CD14-positive monocyte (primary cell): Measurements from ENCODE around the gene ATG13. TPM values are rescaled to one million over a fixed set of nuclear protein-coding genes. Genes with fewer than 3 reads are reported as not detected.

ENCODE experiments used
- DNase-seq, 3 donors: peaks; one replicate each; pipeline ENCODE4 v3.0.0-alpha.2; 2011 to 2022
- H2AFZ ChIP-seq: 2 replicates; pipeline ENCODE4 v1.6.0; 2012; ENCODE audit warnings: mild to moderate bottlenecking, low read depth, low read length, inconsistent platforms; ENCODE audit not compliant: insufficient read depth, poor library complexity, severe bottlenecking
- H3K27ac ChIP-seq, 2 donors: 1 replicate in 1 of 2; 2 replicates in 1 of 2; pipeline ENCODE4 v1.5.1; 2012 to 2013; ENCODE audit warnings: low read length in 2 of 2, control low read depth in 1 of 2, inconsistent platforms in 1 of 2, low read depth in 1 of 2, mild to moderate bottlenecking in 1 of 2
- H3K27me3 ChIP-seq, 2 donors: one replicate each; pipeline versions ENCODE4 v1.6.0 to v1.6.1; 2011 to 2013; ENCODE audit warnings: low read length in 2 of 2; ENCODE audit not compliant: control insufficient read depth in 2 of 2, insufficient read depth in 2 of 2
- H3K36me3 ChIP-seq, 2 donors: replicated peaks in 1 of 2; 1 replicate in 1 of 2; 2 replicates in 1 of 2; pipeline versions ENCODE4 v1.5.1 to v1.6.1; 2012 to 2013; ENCODE audit warnings: low read length in 2 of 2, control low read depth in 1 of 2, inconsistent platforms in 1 of 2, mild to moderate bottlenecking in 1 of 2; ENCODE audit not compliant: insufficient read depth in 2 of 2, control insufficient read depth in 1 of 2
- H3K4me1 ChIP-seq, 2 donors: 1 replicate in 1 of 2; 2 replicates in 1 of 2; pipeline versions ENCODE4 v1.5.1 to v1.6.1; 2012 to 2013; ENCODE audit warnings: low read length in 2 of 2, control low read depth in 1 of 2, inconsistent platforms in 1 of 2, mild to moderate bottlenecking in 1 of 2, moderate library complexity in 1 of 2; ENCODE audit not compliant: insufficient read depth in 2 of 2, control insufficient read depth in 1 of 2
- H3K4me2 ChIP-seq: replicated peaks from 2 replicates; pipeline ENCODE3; 2012; ENCODE audit warnings: low read length, moderate library complexity, mild to moderate bottlenecking; ENCODE audit not compliant: poor library complexity, severe bottlenecking; ENCODE audit errors: extremely low read depth
- H3K4me3 ChIP-seq, 3 experiments: fragments of 200-600 bp in 1 of 3; sonication (generic) in 1 of 3; replicated peaks in 1 of 3; 1 replicate in 2 of 3; 2 replicates in 1 of 3; pipeline ENCODE4 v1.5.1; 2011 to 2013; ENCODE audit warnings: low read length in 3 of 3, mild to moderate bottlenecking in 3 of 3, control low read depth in 2 of 3, low read depth in 2 of 3, inconsistent platforms in 1 of 3, moderate library complexity in 1 of 3
- H3K79me2 ChIP-seq: 2 replicates; pipeline ENCODE4 v1.6.0; 2012; ENCODE audit warnings: mild to moderate bottlenecking, control low read depth, inconsistent platforms, low read length, moderate library complexity; ENCODE audit not compliant: insufficient read depth
- H3K9ac ChIP-seq: 2 replicates; pipeline ENCODE4 v1.6.0; 2017; ENCODE audit warnings: low read length, mild to moderate bottlenecking; ENCODE audit not compliant: insufficient read depth, poor library complexity, severe bottlenecking
- H3K9me3 ChIP-seq, 2 donors: replicated peaks in 1 of 2; 1 replicate in 1 of 2; 2 replicates in 1 of 2; pipeline versions ENCODE4 v1.5.1 to v1.6.1; 2012 to 2013; ENCODE audit warnings: low read length in 2 of 2, control low read depth in 1 of 2; ENCODE audit not compliant: control insufficient read depth in 1 of 2, insufficient read depth in 1 of 2
- H4K20me1 ChIP-seq: 2 replicates; pipeline ENCODE4 v1.6.0; 2012; ENCODE audit warnings: mild to moderate bottlenecking, low read length, control low read depth, moderate library complexity; ENCODE audit not compliant: insufficient read depth
- H3K27ac Mint-ChIP-seq, 7 donors: one replicate each; pipeline ENCODE4 v1.8.0; 2020; ENCODE audit warnings: mild to moderate bottlenecking in 7 of 7, mixed read lengths in 7 of 7, moderate library complexity in 6 of 7, inconsistent platforms in 2 of 7
- H3K27me3 Mint-ChIP-seq, 3 donors: one replicate each; pipeline ENCODE4 v1.8.0; 2021 to 2022; ENCODE audit warnings: low read depth in 3 of 3, mild to moderate bottlenecking in 3 of 3, mixed read lengths in 3 of 3, moderate library complexity in 3 of 3, inconsistent platforms in 1 of 3
- H3K36me3 Mint-ChIP-seq, 2 donors: one replicate each; pipeline ENCODE4 v1.8.0; 2020; ENCODE audit warnings: mixed read lengths in 2 of 2, inconsistent platforms in 1 of 2, mild to moderate bottlenecking in 1 of 2
- H3K4me1 Mint-ChIP-seq: one replicate; pipeline ENCODE4 v1.8.0; 2020; ENCODE audit warnings: mild to moderate bottlenecking, mixed read lengths
- H3K4me3 Mint-ChIP-seq, 2 donors: one replicate each; pipeline ENCODE4 v1.8.0; 2020; ENCODE audit warnings: mild to moderate bottlenecking in 2 of 2, mixed read lengths in 2 of 2, moderate library complexity in 1 of 2
- H3K9me3 Mint-ChIP-seq, 7 donors: one replicate each; pipeline ENCODE4 v1.8.0; 2020 to 2022; ENCODE audit warnings: mixed read lengths in 7 of 7, mild to moderate bottlenecking in 6 of 7, moderate library complexity in 6 of 7, inconsistent platforms in 2 of 7
- CTCF ChIP-seq: fragments of 200-600 bp; IDR thresholded peaks from one replicate; pipeline ENCODE4 v1.8.0; 2022; ENCODE audit warnings: antibody characterized with exemption, mild to moderate bottlenecking
- WGBS: methylation state at CpG from one replicate; pipeline ENCODE4 v1.1.5; 2013; ENCODE audit warnings: missing lambda C conversion rate; ENCODE audit not compliant: insufficient coverage; 5-methylcytosine and 5-hydroxymethylcytosine counted together
- intact Hi-C, 2 donors: fragments of 100-400 bp; cut with micrococcal nuclease; formaldehyde crosslinking; loops; one replicate each; pipeline versions ENCODE4 v1.15.0 to v1.15.1; 2023
- polyA plus RNA-seq, 3 donors: library from polyadenylated mRNA; depleted of rRNA in 1 of 3; unstranded in 2 of 3; stranded (reverse) in 1 of 3; fragments of 300-500 nt in 2 of 3; fragments of >200 nt in 1 of 3; fragmentation: Illumina TruSeq in 2 of 3; gene quantifications; 1 replicate in 2 of 3; 2 replicates in 1 of 3; pipeline ENCODE4 v1.2.3, GENCODE V29; 2012 to 2021

ATG13 gene
- polyA plus RNA-seq, 3 donors: 33.7 to 55.5 (median 51.2) TPM

- peaks cover 7 to 16% of the 10 kb centered on the region in 2 donors for H3K36me3 ChIP-seq
- Mint-ChIP-seq H3K9me3 (peaks cover 0 to 2% (median 0%) of the 10 kb centered on the region in 7 donors), H3K4me3 (no peak overlapping the region), H3K36me3 (peaks cover 12 to 17% of the 10 kb centered on the region in 2 donors), H3K27me3 (peaks cover 0 to 3% (median 0%) of the 10 kb centered on the region in 3 donors), H3K4me1 (no peaks in the 10 kb centered on the region), H3K27ac (no peak overlapping the region)
- H3K4me1 ChIP-seq: no peaks in the 10 kb centered on the region
- no peak for DNase-seq
- H3K4me3 ChIP-seq: no peak overlapping the region
- H3K9ac ChIP-seq: no peak overlapping the region
- no peak overlapping the region for H3K4me2 ChIP-seq
- H3K9me3 ChIP-seq: no peaks in the 10 kb centered on the region
- TF ChIP-seq CTCF: no peak
- H4K20me1 ChIP-seq: no peaks in the 10 kb centered on the region
- no peak overlapping the region for H2AFZ ChIP-seq
- no peaks in the 10 kb centered on the region for H3K79me2 ChIP-seq
- intact Hi-C loops: no loop called here
- H3K27me3 ChIP-seq: no peaks in the 10 kb centered on the region
- no peak overlapping the region for H3K27ac ChIP-seq
- no CpG with 5 or more reads among the region's 1 CpG for WGBS
Observed at GRCh38 chr11:46601129-46601528, 16.2 kb upstream of the ATG13 start.

- Histone ChIP-seq H4K20me1 (no peaks in the 10 kb centered on the region), H3K4me3 (no peak overlapping the region), H2AFZ (no peak overlapping the region), H3K9ac (no peak overlapping the region), H3K4me1 (no peaks in the 10 kb centered on the region), H3K4me2 (no peak overlapping the region), H3K9me3 (no peaks in the 10 kb centered on the region), H3K36me3 (peaks cover 7 to 16% of the 10 kb centered on the region in 2 donors), H3K27ac (no peak overlapping the region), H3K79me2 (no peaks in the 10 kb centered on the region), H3K27me3 (no peaks in the 10 kb centered on the region)
- no peak overlapping the region for H3K4me3 Mint-ChIP-seq
- no peaks in the 10 kb centered on the region for H3K9me3 Mint-ChIP-seq
- H3K36me3 Mint-ChIP-seq: peaks cover 12 to 19% of the 10 kb centered on the region in 2 donors
- intact Hi-C loops: no loop called here
- peaks cover 0 to 1% (median 0%) of the 10 kb centered on the region in 3 donors for H3K27me3 Mint-ChIP-seq
- TF ChIP-seq CTCF: no peak
- 98% methylated on average over 14 of the region's 15 CpGs for WGBS
- no peaks in the 10 kb centered on the region for H3K4me1 Mint-ChIP-seq
- no peak overlapping the region for H3K27ac Mint-ChIP-seq
- DNase-seq: no peak
Observed at GRCh38 chr11:46603704-46604308, 13.5 kb upstream of the ATG13 start.
